Measurements from ENCODE around the gene IMMP2L.

The IMMP2L gene

DNA sequence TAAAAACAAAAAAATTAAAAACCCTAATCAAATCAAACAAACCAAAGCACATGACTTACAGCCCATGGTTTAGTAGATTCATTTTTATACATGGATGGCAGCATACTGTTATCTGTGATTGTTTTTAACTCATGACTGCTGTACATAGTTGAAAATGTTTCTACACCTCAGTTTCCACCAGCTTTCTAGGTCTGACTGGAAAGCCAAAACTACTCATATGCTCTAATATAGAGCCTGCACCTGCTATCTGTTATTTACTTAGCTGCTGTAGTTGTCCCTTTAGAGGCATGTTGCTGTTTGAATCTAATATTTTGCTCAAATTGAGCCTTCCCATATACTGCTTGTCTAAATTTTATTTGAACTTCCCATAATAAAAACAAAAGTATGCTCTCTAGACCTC lies 761.3 kb downstream of the IMMP2L start:
- DNase-seq (ENCODE audit: low spot score) = no peak

- DNase-seq (ENCODE audit: low spot score) = no peak
Observed at GRCh38 chr7:110797656-110798055, 764.6 kb downstream of the IMMP2L start.

DNA sequence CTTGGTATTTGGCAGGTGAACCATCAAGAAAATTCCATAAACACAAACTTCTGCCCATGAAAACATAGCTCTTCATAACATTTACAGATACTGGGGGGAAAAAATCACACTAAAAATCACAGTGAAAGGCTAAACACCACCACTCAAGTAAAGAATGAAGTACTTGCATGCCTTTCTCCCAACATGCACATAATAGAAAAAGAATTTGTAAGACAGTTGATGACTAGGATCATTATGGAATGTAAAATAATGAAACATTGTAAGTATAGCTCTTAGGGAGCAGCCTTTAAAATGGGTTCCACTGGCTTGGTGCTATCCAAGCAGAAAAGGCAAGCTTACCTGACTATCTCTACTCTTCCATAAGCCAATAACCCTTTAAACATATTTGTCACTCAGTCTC lies 771.3 kb downstream of the IMMP2L start:
- no peak for DNase-seq (ENCODE audit: low spot score)

DNA sequence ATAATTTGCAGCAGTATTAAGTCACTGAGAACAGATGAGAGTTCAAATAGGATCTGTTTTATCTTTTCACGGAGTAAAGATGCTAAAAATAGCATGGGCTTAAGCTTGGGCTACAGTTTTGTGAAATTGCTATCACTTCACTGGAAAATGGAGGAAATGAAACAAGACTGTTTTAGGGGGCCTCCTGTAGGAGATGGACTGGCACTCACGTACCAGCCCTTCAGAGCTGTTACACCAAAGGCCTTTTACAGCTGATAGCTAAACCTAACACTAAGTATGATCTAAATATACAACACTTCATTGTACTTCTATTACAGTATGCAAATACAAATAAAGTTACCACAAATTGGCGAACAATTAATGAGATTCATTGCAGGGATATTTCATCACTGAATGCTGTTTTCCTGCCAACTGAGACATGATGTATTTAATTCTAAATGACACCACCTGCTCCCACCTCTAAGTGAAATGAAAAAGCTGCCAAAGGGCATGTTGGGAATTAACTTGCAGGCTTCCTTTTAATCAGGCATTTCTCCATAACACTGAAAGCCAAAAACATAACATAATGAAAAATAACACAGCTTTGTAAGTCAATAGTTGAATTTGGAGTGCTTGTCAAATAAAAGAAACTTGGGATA lies 775.8 kb downstream of the IMMP2L start:
- no peak for DNase-seq (ENCODE audit: low spot score)

DNA sequence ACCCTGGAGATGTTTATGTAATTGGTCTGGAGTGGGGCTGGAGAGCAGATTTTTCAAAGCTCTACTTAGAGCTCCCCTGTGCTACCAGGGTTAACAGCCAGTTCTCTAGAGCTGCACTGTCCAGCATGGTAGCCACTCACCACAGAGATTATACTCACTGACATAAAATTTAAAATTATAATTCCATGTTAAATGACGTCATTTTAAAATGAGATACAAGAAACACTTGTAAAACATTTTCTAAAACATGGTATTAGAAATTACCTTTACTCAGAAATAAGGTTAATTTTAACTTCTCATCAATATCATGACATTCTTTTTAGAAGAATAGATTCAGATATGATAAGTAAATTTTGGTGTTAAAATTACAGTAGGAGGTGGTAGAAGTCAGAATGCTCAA lies 777.5 kb downstream of the IMMP2L start:
- no peak for DNase-seq (ENCODE audit: low spot score)

GRCh38 chr7:110780712-110781111 lies 781.6 kb downstream of the IMMP2L start:
- no peak for DNase-seq (ENCODE audit: low spot score)

DNA sequence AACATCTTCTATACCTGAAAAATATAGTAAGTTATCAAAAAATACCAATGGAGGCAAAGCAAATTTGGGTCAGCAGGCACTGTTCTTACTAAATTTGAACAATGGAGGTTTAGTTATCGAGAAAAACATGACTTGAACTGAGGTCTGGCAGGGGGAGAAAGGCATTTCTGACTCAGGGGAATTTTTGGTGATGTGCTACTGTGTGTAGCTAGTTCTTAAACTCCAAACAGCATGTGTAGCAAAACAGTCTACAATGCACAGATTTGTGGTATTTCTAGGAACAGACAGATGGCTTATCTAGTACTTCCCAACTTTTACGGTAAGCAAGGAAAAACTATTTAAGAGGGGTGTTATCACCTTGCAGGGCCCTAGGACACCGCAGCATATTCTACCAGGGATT lies 783.0 kb downstream of the IMMP2L start:
- no peak for DNase-seq (ENCODE audit: low spot score)

DNA sequence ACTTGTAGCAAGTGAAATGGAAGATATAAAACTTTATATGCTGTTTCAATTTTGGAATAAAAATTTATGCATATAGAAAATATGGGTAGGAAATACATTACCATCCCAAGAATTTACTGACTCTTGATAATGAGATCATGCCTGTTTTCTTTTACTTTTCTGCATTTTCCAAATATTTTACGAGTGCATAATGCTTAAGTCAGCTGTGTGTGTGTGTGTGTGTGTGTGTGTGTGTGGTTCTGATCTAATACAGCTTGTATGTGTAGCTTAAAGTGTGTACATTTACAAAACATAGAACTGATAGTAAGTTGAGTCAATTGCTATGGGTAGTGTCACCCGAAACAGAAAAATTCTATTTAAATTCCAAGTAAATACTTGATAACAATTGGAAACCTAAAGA lies 787.2 kb downstream of the IMMP2L start:
- DNase-seq (ENCODE audit: low spot score) = no peak

DNA sequence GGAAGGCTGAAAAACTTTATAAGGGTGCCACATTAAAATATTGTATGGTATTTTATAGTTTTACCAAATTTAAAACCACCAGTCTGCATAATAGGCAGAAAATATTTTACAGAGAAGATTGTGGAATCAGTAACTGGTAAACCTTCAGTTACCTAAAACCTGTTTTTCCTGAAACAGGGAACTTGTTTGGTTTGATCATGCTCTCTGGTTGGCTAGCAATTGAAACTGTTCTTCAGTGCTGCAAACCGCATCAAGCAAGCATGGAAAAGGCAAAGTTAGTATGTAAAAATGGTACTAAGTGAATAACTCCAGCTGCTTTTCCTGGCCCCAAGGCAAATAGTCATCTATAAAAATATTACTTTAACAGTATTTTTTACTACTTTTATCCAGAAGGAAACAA lies 788.2 kb downstream of the IMMP2L start:
- DNase-seq (ENCODE audit: low spot score) = no peak

GRCh38 chr7:110772615-110773014 lies 789.7 kb downstream of the IMMP2L start:
- DNase-seq (ENCODE audit: low spot score) = no peak

- no peak for DNase-seq (ENCODE audit: low spot score)
Observed at GRCh38 chr7:110771717-110772116, 790.6 kb downstream of the IMMP2L start.

GRCh38 chr7:110767550-110768110 lies 794.7 kb downstream of the IMMP2L start:
- DNase-seq (ENCODE audit: low spot score) = no peak

DNA sequence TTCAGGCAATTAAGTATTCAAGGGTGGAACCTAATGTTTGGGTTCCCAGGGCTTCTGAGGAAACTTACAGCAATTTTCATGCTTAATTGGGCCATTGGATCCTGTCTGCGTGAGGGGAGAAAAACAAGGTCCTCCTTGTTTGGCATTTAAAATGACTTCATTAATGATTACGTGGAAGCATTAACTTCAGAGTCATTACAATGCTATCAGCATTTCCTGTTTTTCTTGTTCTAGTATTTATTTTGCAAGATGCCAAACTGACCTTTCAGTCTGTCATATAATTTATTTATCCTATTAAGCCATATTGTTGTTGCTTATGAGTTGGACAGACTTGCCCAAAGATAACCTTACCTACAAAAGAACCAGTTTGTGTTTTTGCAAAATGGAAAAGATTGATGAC lies 795.4 kb downstream of the IMMP2L start:
- DNase-seq (ENCODE audit: low spot score) = no peak

GRCh38 chr7:110764852-110765251 lies 797.4 kb downstream of the IMMP2L start:
- DNase-seq (ENCODE audit: low spot score) = no peak

DNA sequence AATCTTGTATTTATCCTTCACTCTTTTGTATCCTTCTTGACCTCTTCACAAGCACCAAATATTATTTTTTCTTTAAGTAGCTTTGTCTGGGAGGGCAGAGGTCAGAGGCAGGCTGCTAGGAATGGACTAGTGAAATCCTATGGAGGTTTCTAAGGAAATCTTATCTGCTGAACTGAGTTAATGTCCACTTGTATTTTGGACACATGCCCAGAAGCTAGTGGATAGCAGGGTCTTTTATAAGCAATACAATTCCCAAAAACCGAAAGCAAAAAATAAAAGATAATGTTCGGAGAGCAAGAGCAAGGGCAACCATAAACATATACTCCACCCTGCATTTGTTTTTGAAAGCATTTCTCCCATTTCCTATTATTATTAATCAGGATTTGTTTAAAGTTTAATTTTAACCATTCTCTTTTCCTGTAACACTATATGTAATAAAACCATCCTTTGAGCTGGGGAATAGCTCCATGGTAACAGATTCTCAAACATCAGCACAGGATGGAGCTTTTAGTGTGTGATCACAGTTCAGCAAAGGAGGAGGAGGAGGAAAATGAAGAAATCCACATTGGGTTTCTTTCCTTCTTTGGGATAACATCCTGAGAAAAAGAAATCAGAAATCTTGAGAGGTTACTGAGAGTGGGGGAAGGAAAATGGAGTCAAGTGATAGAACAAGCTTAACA lies 799.6 kb downstream of the IMMP2L start:
- DNase-seq (ENCODE audit: low spot score) = no peak

- no peak for DNase-seq (ENCODE audit: low spot score)
Observed at GRCh38 chr7:110760341-110760740, 802.0 kb downstream of the IMMP2L start.

DNA sequence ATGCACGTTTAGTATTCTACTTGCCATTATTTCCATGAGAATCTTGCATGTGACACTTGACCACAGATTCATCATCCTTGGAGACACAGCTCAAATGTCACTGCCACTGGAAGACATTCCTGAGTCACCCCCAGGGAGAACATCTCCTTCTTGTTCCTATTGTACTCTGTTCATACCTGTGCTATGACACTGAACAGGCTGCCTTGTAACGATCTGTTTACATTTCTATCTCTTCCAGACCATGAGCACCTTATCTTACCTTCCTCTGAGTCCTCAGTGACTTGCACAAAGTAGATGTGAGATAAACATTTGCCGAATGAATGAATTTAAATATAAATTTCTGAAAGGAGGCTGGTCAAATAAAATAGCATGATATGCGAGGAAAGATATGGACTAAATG lies 803.2 kb downstream of the IMMP2L start:
- DNase-seq (ENCODE audit: low spot score) = no peak

DNA sequence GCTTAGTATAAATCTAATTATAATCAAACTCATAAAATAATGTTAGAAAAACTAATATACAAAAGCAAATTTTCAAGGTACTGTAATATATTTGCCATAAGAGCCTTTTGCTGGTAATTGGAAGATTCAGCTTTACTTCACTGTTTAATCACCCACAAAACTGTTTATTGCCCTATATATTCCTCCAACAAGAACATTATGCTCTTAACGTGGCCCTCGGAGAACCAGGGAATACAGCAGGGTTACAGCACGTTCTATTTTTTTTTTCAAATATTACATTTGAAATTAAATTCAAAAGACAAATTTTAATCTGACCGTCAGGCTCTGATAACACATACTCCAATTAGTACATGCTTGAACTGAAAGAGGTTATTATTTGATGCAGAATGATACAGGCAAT lies 807.6 kb downstream of the IMMP2L start:
- DNase-seq (ENCODE audit: low spot score) = no peak

DNA sequence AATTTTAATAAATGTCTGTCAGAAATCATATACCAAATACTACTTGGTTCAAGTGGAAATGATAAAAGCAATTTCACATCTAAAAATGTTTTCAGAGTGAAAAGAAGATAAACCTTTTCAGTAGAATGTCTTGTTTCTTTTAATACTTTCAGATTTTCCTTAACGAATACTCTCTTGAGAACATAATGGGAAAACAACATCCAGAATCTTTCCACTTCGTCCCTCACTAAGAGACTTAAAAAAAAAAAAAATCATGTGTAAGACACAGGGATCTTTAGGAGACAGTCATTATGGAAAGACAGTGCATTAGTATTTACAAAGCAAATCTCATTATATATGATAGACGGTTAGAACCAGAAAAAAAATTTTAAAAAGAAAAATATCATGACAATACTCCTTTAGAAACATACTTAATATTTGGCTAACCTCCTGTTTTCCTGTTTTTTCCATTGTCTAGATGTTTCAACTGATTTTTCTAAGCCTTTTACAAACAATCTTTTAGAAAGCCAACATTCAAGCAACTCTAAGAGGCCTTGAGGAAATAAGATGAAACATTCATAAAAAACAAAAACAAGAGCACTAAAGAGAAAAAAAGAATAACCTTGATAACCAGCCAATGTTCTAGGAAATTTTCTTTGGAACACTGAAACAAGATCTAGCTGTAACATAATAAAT lies 811.2 kb downstream of the IMMP2L start:
- no peak for DNase-seq (ENCODE audit: low spot score)

GRCh38 chr7:110733221-110733620 lies 829.1 kb downstream of the IMMP2L start:
- no peak for DNase-seq (ENCODE audit: low spot score)

DNA sequence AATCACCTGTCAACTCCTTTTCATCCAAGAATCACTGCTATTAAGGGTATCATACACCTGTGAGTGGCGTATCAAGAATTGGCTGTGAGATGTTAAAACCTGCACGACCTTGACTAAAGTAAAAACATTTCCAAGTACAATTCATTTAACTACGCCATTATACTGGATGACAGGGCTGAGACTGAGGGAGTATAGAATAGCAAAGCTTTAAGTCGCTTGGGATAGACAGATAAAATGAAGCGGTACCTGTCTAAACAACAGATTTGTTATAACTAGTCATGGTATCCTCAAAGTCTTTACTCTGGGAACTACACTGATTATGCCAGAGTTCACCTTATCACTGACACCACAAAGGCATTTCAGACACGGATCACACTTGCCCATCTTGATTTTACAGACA lies 837.5 kb downstream of the IMMP2L start:
- DNase-seq (ENCODE audit: low spot score) = no peak

DNA sequence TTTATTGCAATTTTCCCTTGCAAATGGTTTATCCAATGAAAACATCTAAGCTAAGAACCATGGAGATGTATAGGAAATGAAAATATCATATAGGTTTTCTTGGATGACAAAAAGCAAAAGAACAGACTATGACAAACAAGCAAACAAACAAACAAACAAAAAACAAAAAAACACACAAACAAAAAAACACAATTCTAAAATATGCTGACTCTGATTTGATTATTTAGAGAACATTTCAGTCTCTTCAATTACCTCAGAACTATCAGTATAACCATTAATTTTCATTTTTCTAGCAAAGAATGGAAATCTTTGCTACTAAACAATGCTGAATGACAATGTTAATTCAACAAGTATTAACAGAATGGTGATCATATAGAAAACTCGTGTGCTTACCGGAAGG lies 840.9 kb downstream of the IMMP2L start:
- DNase-seq (ENCODE audit: low spot score) = no peak

- DNase-seq (ENCODE audit: low spot score) = no peak
Observed at GRCh38 chr7:110720626-110721025, 841.7 kb downstream of the IMMP2L start.

Data from hematopoietic multipotent progenitor cell treated with erythropoietin and hydrocortisone succinate and interleukin-3 and kit ligand, for 15 days (in vitro differentiated cells).